GM19372 (cell line): ENCODE measurements around the gene ANK3.

Experiments used
- ATAC-seq: cut with Tn5 transposase; IDR thresholded peaks from one replicate; pipeline ENCODE4 v1.9.1; 2021; ENCODE audit warnings: mild to moderate bottlenecking, low read depth, moderate library complexity; ENCODE audit not compliant: unreplicated experiment

Gene ANK3

GRCh38 chr10:60389413-60390025 is at the start of gene ANK3:
Gene ANK3, minus strand, starts transcription at chr10:60389875. Its CDS starts 337 bp downstream, at chr10:60389538.
- no peak for ATAC-seq

GRCh38 chr10:60434418-60435046 is 44.9 kb upstream of the ANK3 start:
- no peak for ATAC-seq

- no peak for ATAC-seq
These were observed 44.0 kb upstream of the ANK3 start for GRCh38 chr10:60433684-60434083.

- ATAC-seq: no peak
These were observed 41.3 kb upstream of the ANK3 start for GRCh38 chr10:60430836-60431597.

GRCh38 chr10:60430017-60430416 is 40.3 kb upstream of the ANK3 start:
- ATAC-seq: no peak

- ATAC-seq: no peak
These were observed 39.6 kb upstream of the ANK3 start for GRCh38 chr10:60429084-60429849.

GRCh38 chr10:60428387-60428737 is 38.7 kb upstream of the ANK3 start:
- ATAC-seq: no peak

GRCh38 chr10:60427709-60428386 is 38.2 kb upstream of the ANK3 start:
- no peak for ATAC-seq

- no peak for ATAC-seq
These were observed 37.5 kb upstream of the ANK3 start for GRCh38 chr10:60427148-60427547.

- ATAC-seq: no peak
These were observed 36.8 kb upstream of the ANK3 start for GRCh38 chr10:60426425-60426824.

- ATAC-seq: no peak
These were observed 35.9 kb upstream of the ANK3 start for GRCh38 chr10:60425392-60426110.

GRCh38 chr10:60424971-60425370 is 35.3 kb upstream of the ANK3 start:
- ATAC-seq: no peak

GRCh38 chr10:60423920-60424319 is 34.2 kb upstream of the ANK3 start:
- ATAC-seq: no peak

- no peak for ATAC-seq
These were observed 33.1 kb upstream of the ANK3 start for GRCh38 chr10:60422809-60423208.

GRCh38 chr10:60420991-60421894 is 31.6 kb upstream of the ANK3 start:
- ATAC-seq: no peak

- ATAC-seq: no peak
These were observed 29.6 kb upstream of the ANK3 start for GRCh38 chr10:60419249-60419648.

GRCh38 chr10:60417901-60418300 is 28.2 kb upstream of the ANK3 start:
- ATAC-seq: no peak

GRCh38 chr10:60417024-60417423 is 27.3 kb upstream of the ANK3 start:
- no peak for ATAC-seq
